Endothelial cell of umbilical vein (primary cell): ENCODE measurements around the gene SNED1. TPM values are rescaled to one million over a fixed set of nuclear protein-coding genes. Genes with fewer than 3 reads are reported as not detected.

Source experiments
- BruUV-seq: library from RNA; stranded (reverse); fragments of 400-500 nt; replicated peaks from 2 replicates; lab custom pipeline; 2021; lab: Mats Ljungman, UMichigan
- CTCF ChIA-PET: fragments of 300-600, 350-600 bp; sonication (Branson Sonifier 250); formaldehyde crosslinking; loops from one replicate; lab custom pipeline; 2021; ENCODE audit warnings: antibody characterized with exemption, inconsistent platforms; lab: Charles Lee
- POLR2A ChIA-PET: fragments of 300-600, 350-600 bp; sonication (Branson Sonifier 250); formaldehyde crosslinking; loops from one replicate; lab custom pipeline; 2021; ENCODE audit warnings: antibody characterized with exemption, inconsistent platforms; lab: Charles Lee
- DNase-seq: peaks from one replicate; pipeline ENCODE4 v3.0.0-alpha.2; 2011; ENCODE audit warnings: low read depth, low spot score
- FAIRE-seq: peaks from 2 replicates; lab custom pipeline; 2011; peaks lifted over from hg19 to GRCh38; lab: Jason Lieb, UNC
- H2AFZ ChIP-seq: 2 replicates; pipeline ENCODE4 v1.6.0; 2012; ENCODE audit warnings: low read depth, low read length, control low read depth, inconsistent platforms
- H3K27ac ChIP-seq: 2 replicates; pipeline ENCODE4 v1.5.1; 2011; ENCODE audit warnings: low read depth, mild to moderate bottlenecking, control low read depth, low read length, moderate library complexity; ENCODE audit not compliant: insufficient read depth
- H3K27me3 ChIP-seq, 2 experiments: 2 replicates each; pipeline versions ENCODE4 v1.6.0 to v1.6.1; 2011; ENCODE audit warnings: low read length in 2 of 2, mixed read lengths in 1 of 2; ENCODE audit not compliant: control insufficient read depth in 2 of 2, insufficient read depth in 2 of 2
- H3K36me3 ChIP-seq, 2 experiments: 2 replicates in 1 of 2; 3 replicates in 1 of 2; pipeline ENCODE4 v1.5.1; 2011; ENCODE audit warnings: low read length in 2 of 2, mild to moderate bottlenecking in 1 of 2, moderate library complexity in 1 of 2; ENCODE audit not compliant: control insufficient read depth in 2 of 2, insufficient read depth in 2 of 2; ENCODE audit errors: extremely low read depth in 1 of 2
- H3K4me1 ChIP-seq: 3 replicates; pipeline ENCODE4 v1.5.1; 2011; ENCODE audit warnings: mild to moderate bottlenecking, low read length; ENCODE audit not compliant: control insufficient read depth, insufficient read depth; ENCODE audit errors: extremely low read depth
- H3K4me2 ChIP-seq: 2 replicates; pipeline ENCODE4 v1.6.1; 2011; ENCODE audit warnings: low read length, control low read depth, mixed read lengths; ENCODE audit not compliant: insufficient read depth
- H3K4me3 ChIP-seq, 3 experiments: fragments of 200-600 bp in 1 of 3; sonication (generic), shearing (Covaris generic) in 1 of 3; replicated peaks in 1 of 3; 2 replicates each; pipeline ENCODE4 v1.5.1; 2011 to 2016; ENCODE audit warnings: control low read depth in 3 of 3, low read length in 3 of 3, mild to moderate bottlenecking in 2 of 3, inconsistent platforms in 1 of 3, low read depth in 1 of 3, moderate library complexity in 1 of 3; ENCODE audit not compliant: insufficient read depth in 1 of 3
- H3K79me2 ChIP-seq: 2 replicates; pipeline ENCODE4 v1.6.0; 2012; ENCODE audit warnings: low read length, inconsistent platforms; ENCODE audit not compliant: control insufficient read depth, insufficient read depth
- H3K9ac ChIP-seq: replicated peaks from 2 replicates; pipeline ENCODE3; 2011; ENCODE audit warnings: low read length, control low read depth; ENCODE audit not compliant: insufficient read depth; ENCODE audit errors: extremely low read depth
- H3K9me1 ChIP-seq: replicated peaks from 3 replicates; pipeline ENCODE4 v1.6.0; 2011; ENCODE audit warnings: mild to moderate bottlenecking, low read length; ENCODE audit not compliant: control insufficient read depth, insufficient read depth; ENCODE audit errors: extremely low read depth
- H3K9me3 ChIP-seq: replicated peaks from 2 replicates; pipeline ENCODE4 v1.5.1; 2012; ENCODE audit warnings: low read length, inconsistent platforms; ENCODE audit not compliant: control insufficient read depth, insufficient read depth
- H4K20me1 ChIP-seq: replicated peaks from 2 replicates; pipeline ENCODE3; 2011; ENCODE audit warnings: mild to moderate bottlenecking, low read length; ENCODE audit not compliant: control insufficient read depth, insufficient read depth; ENCODE audit errors: extremely low read depth
- CTCF ChIP-seq, 2 donors: IDR thresholded peaks; 1 replicate in 1 of 2; 2 replicates in 1 of 2; pipeline ENCODE4 v1.5.1; 2011; ENCODE audit warnings: low read length in 2 of 2, mild to moderate bottlenecking in 2 of 2, moderate library complexity in 2 of 2, control low read depth in 1 of 2, inconsistent platforms in 1 of 2, low read depth in 1 of 2; ENCODE audit not compliant: insufficient read depth in 1 of 2; ENCODE audit errors: extremely low read depth in 1 of 2
- EZH2 ChIP-seq: IDR thresholded peaks from 2 replicates; pipeline ENCODE4 v1.6.1; 2012; ENCODE audit warnings: borderline replicate concordance, low read depth, mild to moderate bottlenecking, moderate library complexity, low read length, inconsistent platforms; ENCODE audit not compliant: severe bottlenecking
- FOS ChIP-seq: IDR thresholded peaks from 2 replicates; pipeline ENCODE4 v1.6.1; 2011; ENCODE audit warnings: mild to moderate bottlenecking, low read length, moderate library complexity, borderline replicate concordance; ENCODE audit not compliant: insufficient read depth
- GATA2 ChIP-seq: IDR thresholded peaks from 2 replicates; pipeline ENCODE4 v1.7.0; 2011; ENCODE audit warnings: low read depth, mild to moderate bottlenecking, moderate library complexity, mixed read lengths, low read length; ENCODE audit not compliant: insufficient read length, insufficient read depth
- JUN ChIP-seq: IDR thresholded peaks from 2 replicates; pipeline ENCODE4 v1.6.1; 2011; ENCODE audit warnings: borderline replicate concordance, low read depth; ENCODE audit not compliant: insufficient read length, insufficient read depth
- MAX ChIP-seq: IDR thresholded peaks from 2 replicates; pipeline ENCODE4 v1.6.1; 2011; ENCODE audit not compliant: insufficient read depth, insufficient read length
- MYC ChIP-seq: IDR thresholded peaks from one replicate; pipeline ENCODE4 v1.6.1; 2011; ENCODE audit warnings: mild to moderate bottlenecking, low read depth, low read length
- POLR2A ChIP-seq: IDR thresholded peaks from 2 replicates; pipeline ENCODE4 v1.6.1; 2012; ENCODE audit warnings: low read depth, mild to moderate bottlenecking, control low read depth, low read length
- POLR2AphosphoS5 ChIP-seq: IDR thresholded peaks from 2 replicates; pipeline ENCODE4 v1.6.1; 2012; ENCODE audit warnings: low read depth, mild to moderate bottlenecking, control low read depth, low read length, moderate library complexity; ENCODE audit not compliant: insufficient read depth
- dilution Hi-C: fragments of 300-500 bp; cut with MboI; formaldehyde crosslinking; loops from one replicate; pipeline ENCODE4 v1.15.0; 2019; ENCODE audit warnings: low sequenced_read_pairs; ENCODE audit not compliant: extremely low pct_ligation_motif_present
- intact Hi-C: fragments of 100-400 bp; cut with micrococcal nuclease; formaldehyde crosslinking; loops from one replicate; pipeline ENCODE4 v1.10.0; 2022
- polyA plus RNA-seq, 4 experiments: library from polyadenylated mRNA; depleted of rRNA in 3 of 4; stranded (reverse) in 3 of 4; unstranded in 1 of 4; fragments of >200 nt; gene quantifications; 2 replicates each; pipeline versions ENCODE4 v1.2.1 to v1.2.3, GENCODE V29; 2011 to 2012; ENCODE audit warnings: missing spikeins in 1 of 4
- total RNA-seq: library from RNA; stranded (reverse); gene quantifications from 2 replicates; pipeline ENCODE4 v1.2.3, GENCODE V29; 2021

Gene SNED1
- total and polyA plus RNA-seq, 2 donors (not counting 3 experiments of a cell fraction or from before 2014, with no cell fraction given), result 14.1 to 17.2 TPM

- Histone ChIP-seq H2AFZ (no peak overlapping the region), H3K9me1 (no peaks in the 10 kb centered on the region), H3K4me1 (no peaks in the 10 kb centered on the region), H3K9ac (no peak overlapping the region), H3K27me3 (peaks cover 0 to 2% of the 10 kb centered on the region in 2 experiments), H3K36me3 (no peaks in the 10 kb centered on the region), H3K4me3 (no peak overlapping the region), H3K9me3 (no peaks in the 10 kb centered on the region), H3K79me2 (no peaks in the 10 kb centered on the region), H4K20me1 (no peaks in the 10 kb centered on the region), H3K4me2 (no peak overlapping the region), H3K27ac (no peak overlapping the region)
- no peak for TF ChIP-seq MYC
- no peak for TF ChIP-seq GATA2
- no peak for TF ChIP-seq JUN
- no peak for TF ChIP-seq FOS
- TF ChIP-seq EZH2, result no peak
- no peak for TF ChIP-seq POLR2A
- BruUV-seq, result no TSS peak
- FAIRE-seq (no peak), DNase-seq (no peak)
- dilution Hi-C loops, result no loop called here
- intact Hi-C loops, result no loop called here
- POLR2A ChIA-PET, result no interaction called here
- CTCF ChIA-PET, result interaction anchor here (2.5 kb wide), 1 partner anchor 27 kb away, joined by 8 read pairs; no protein-coding TSS in a partner anchor
Measured at GRCh38 chr2:240956171-240956934, 42.1 kb upstream of the SNED1 start.

GRCh38 chr2:240956935-240957655, 41.3 kb upstream of the SNED1 start:
- Histone ChIP-seq H3K79me2 (no peaks in the 10 kb centered on the region), H3K27me3 (peaks cover 0 to 2% of the 10 kb centered on the region in 2 experiments), H3K4me3 (no peak overlapping the region), H3K9me3 (no peaks in the 10 kb centered on the region), H3K9me1 (no peaks in the 10 kb centered on the region), H2AFZ (no peak overlapping the region), H3K4me1 (no peaks in the 10 kb centered on the region), H3K9ac (no peak overlapping the region), H3K27ac (no peak overlapping the region), H3K36me3 (no peaks in the 10 kb centered on the region), H3K4me2 (no peak overlapping the region), H4K20me1 (no peaks in the 10 kb centered on the region)
- POLR2A ChIA-PET, result no interaction called here
- CTCF ChIA-PET, result interaction anchor here (2.6 kb wide), 1 partner anchor 27 kb away, joined by 7 read pairs; no protein-coding TSS in a partner anchor
- intact Hi-C loops (no loop called here), dilution Hi-C loops (no loop called here)
- DNase-seq (no peak), FAIRE-seq (no peak)
- no TSS peak for BruUV-seq
- TF ChIP-seq JUN, result no peak
- no peak for TF ChIP-seq GATA2
- no peak for TF ChIP-seq POLR2AphosphoS5
- no peak for TF ChIP-seq EZH2
- TF ChIP-seq FOS, result no peak
- TF ChIP-seq MYC, result no peak
- TF ChIP-seq POLR2A, result no peak
- TF ChIP-seq CTCF (IDR thresholded peaks at IDR 0.05; ENCODE audit: extremely low read depth in 1 of 2, insufficient read depth in 1 of 2, low read depth in 1 of 2, low read length in 2 of 2), result no peak
- TF ChIP-seq MAX, result no peak
